ENCODE results near the gene F2RL1.
"Not testable (repeated sequence)": the region's sequence is repeated elsewhere in the genome, so short reads cannot be mapped to it uniquely, and the experiment has no call there.

The F2RL1 gene, protein sequence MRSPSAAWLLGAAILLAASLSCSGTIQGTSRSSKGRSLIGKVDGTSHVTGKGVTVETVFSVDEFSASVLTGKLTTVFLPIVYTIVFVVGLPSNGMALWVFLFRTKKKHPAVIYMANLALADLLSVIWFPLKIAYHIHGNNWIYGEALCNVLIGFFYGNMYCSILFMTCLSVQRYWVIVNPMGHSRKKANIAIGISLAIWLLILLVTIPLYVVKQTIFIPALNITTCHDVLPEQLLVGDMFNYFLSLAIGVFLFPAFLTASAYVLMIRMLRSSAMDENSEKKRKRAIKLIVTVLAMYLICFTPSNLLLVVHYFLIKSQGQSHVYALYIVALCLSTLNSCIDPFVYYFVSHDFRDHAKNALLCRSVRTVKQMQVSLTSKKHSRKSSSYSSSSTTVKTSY

DNA sequence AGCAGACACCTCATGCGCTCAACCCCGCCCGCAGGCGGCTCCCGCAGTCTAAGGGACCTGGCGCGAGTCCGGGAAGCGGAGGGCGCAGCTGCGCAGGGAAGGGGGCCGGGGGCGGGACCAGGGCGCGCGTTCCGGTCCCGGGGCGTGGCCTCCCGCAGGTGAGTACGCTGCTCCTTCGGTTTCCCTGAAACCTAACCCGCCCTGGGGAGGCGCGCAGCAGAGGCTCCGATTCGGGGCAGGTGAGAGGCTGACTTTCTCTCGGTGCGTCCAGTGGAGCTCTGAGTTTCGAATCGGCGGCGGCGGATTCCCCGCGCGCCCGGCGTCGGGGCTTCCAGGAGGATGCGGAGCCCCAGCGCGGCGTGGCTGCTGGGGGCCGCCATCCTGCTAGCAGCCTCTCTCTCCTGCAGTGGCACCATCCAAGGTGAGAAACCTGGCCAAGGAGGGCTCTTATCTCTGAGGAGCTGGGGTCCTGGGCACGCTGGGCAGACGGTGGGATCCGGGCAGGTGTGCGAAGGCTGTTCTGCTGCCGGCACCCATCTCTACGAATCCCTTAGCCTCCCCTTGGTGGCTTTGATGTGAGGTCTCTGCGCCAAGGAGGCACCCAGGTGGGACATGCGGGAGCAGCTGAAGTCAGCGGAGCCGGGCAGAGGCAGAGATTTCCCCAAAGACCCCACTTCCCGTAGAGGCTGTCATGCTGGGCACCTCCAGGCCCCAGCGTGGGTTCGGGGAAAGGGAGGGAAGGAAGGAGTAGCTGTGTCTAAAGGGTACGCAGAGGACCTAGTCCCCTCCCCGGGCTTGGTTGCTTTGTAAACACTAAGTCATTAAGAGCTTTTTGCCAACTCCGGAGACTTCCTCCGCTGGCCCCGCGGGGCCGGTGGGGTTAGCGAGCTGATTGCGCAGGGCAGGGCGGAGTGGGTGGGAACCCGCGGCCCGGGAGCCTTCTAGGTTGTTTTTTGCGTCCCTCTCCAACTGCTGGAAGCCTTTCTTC lies at the start of gene F2RL1:
Gene F2RL1 (plus strand): TSS at position 187 of the 988 bp plus-strand sequence. CDS start 153 bp downstream, at position 340.
- in situ Hi-C loops (cut with MboI; ENCODE audit: low sequenced_read_pairs): no loop called here

DNA sequence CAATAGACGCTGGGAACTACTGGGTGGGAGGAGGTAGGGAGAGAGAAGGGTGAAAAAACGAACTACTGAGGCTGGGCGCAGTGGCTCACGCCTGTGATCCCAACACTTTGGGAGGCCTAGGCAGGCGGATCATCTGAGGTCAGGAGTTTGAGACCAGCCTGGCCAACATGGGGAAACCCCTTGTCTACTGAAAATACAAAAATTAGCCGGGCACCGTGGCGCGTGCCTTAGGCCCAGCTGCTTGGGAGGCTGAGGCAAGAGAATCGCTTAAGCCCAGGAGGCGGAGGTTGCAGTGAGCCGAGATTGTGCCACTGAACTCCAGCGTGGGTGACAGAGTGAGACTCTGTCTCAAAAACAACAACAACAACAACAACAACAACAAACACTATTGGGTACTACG lies 47.8 kb upstream of the F2RL1 start:
- in situ Hi-C loops (cut with MboI; ENCODE audit: low sequenced_read_pairs): not testable (repeated sequence)

DNA sequence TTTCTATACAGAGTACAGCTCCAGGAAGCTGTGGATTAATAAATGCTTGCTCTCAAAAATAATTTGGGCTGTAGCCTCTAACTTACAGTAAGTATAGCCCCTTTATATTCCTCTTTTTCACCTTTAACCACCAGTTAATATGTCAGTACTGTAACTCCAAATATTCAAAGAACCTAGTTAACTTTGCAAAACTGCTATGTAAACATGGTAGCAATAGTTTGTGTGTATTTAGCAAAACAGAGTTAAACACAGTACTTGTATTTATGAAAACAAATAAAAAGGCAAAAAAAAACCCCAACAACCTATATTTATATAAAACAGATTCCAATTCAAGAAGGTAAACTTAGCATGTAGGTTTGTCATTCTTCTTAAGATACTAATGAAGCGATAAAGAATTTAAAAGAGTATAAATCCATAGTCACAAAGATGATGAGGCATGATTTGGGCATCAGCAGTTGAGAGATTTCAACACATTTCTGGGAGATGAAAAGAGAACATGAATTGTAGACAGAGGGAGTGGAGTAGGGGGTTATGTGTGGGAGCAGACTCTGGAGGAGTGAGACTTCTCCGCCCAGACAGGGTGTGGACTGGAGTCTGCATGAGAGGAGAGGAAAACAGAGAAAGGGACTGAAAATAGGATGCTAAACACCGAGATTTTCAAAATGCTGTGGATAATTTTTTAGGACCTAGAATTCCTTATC lies 47.0 kb upstream of the F2RL1 start:
- in situ Hi-C loops (cut with MboI; ENCODE audit: low sequenced_read_pairs): no loop called here

DNA sequence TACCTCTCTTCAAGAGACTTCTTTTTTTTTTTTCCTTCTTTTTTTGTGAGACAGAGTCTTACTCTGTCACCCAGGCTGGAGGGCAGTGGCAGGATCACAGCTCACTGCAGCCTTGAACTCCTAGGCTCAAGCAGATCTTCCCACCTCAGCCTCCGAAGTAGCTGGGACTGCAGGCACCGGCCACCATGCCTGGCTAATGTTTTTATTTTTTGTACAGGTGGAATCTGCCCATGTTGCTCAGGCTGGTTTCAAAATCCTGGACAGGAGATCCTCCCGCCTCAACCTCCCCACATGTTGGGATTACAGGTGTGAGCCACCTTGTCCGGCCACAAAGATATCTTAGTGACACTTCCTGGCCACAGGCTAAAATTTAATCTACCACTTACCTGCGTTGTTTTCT lies 42.9 kb upstream of the F2RL1 start:
- in situ Hi-C loops (cut with MboI; ENCODE audit: low sequenced_read_pairs): no loop called here

DNA sequence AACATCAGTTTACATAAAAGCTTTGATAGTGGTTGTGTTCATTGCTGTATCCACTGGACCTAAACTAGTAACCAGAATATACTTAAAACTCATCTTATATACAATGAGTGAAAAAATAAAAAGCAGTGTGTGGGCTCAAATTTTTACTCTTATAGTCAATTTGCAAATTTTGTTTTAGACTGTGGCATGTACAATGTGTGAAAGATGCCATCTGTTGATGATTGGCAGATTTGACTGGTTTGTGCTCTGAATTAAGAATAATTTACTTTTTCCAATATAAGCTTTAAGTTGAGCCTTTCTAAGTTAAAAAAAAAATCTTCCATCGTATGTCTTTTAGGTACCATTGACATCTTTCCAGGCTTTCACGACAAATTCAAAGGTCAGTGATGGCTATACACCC lies 42.4 kb upstream of the F2RL1 start:
- in situ Hi-C loops (cut with MboI; ENCODE audit: low sequenced_read_pairs): no loop called here

DNA sequence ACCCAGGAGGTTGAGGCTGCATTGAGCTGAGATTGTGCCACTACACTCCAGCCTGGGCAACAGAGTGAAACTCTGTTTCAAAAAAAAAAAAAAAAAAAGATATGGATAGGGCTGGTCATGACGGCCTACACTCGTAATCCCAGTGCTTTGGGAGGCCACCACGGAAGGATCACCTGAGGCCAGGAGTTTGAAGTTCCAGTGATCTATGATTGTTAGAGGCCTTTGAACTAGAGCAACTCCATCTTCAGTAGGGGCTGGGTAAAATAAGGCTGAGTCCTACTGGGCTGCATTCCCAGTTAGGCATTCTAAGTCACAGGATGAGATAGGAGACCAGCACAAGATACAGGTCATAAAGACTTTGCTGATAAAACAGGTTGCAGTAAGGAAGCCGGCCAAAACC lies 38.2 kb upstream of the F2RL1 start:
- in situ Hi-C loops (cut with MboI; ENCODE audit: low sequenced_read_pairs): not testable (repeated sequence)

DNA sequence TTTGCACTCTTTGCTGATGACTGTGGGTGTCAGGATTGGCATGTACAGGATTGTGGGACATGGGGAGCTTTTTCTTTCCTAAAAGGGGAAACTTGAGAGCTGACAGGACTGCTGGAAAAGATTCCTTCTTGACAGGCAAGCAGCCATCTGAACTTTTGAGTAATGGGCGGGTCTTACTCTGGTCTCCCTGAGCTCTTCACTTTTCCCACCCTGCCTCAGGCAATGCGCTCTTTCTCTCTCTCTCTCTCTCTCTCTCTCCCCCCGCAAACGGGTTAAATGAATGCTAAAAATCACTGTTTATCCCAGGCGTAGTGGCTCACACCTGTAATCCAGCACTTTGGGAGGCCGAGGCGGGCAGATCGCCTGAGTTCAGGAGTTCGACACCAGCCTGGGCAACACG lies 37.1 kb upstream of the F2RL1 start:
- in situ Hi-C loops (cut with MboI; ENCODE audit: low sequenced_read_pairs): no loop called here

DNA sequence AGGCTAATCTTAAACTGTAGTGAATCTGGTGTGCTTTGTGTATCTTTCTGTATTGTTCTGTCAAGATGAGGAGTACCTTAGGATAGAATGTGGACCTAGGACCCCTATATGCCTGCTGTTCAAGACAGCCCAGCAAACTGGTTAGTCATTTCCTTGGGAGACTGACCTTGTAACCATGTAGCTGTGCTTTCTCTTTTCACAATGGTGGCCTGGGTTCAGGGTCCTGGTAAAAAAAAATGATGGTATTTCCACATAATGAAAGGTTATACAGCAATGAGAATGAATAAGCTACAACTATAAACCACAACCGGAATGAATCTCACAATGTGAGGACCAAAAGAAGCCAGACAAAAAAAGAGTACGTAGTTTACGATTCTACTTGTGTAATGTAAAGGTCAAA lies 36.4 kb upstream of the F2RL1 start:
- in situ Hi-C loops (cut with MboI; ENCODE audit: low sequenced_read_pairs): no loop called here

DNA sequence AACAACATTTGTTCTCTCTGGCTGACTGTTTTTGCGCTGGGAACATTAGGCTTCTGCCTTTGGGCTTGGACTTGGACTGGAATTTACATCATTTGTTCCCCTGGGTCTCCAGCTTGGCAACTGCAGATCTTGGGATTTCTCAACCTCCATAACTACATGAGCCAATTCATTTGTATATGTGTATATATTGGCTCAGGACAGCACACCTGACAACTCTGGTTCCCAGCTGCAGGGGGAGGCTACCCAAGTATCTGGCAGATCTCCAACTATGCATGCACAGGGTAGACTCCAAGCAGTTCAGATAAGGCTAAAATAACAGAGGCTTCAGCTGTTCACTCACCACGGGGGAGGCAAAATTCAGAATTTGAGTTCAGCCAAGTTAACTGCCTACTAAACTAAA lies 31.6 kb upstream of the F2RL1 start:
- in situ Hi-C loops (cut with MboI; ENCODE audit: low sequenced_read_pairs): no loop called here

DNA sequence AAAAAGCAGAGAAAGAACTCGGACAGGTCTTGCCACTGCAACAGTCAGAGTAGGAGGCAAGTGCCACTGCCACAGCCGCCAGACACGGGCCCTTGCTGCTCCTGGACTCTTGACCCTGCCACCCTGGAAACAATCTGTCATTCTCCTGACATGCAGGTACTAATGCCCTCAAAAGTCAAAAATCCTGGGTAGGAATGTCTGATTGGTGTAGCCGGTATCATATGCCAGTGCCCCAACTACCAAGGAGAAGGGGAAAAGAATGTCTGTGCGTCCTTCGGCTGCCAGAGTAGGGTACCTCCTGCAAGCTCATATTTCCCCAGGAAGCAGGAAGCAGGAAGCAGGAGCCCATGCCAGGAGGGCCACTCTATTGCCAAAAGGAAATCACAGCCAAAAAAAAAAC lies 30.5 kb upstream of the F2RL1 start:
- in situ Hi-C loops (cut with MboI; ENCODE audit: low sequenced_read_pairs): no loop called here

DNA sequence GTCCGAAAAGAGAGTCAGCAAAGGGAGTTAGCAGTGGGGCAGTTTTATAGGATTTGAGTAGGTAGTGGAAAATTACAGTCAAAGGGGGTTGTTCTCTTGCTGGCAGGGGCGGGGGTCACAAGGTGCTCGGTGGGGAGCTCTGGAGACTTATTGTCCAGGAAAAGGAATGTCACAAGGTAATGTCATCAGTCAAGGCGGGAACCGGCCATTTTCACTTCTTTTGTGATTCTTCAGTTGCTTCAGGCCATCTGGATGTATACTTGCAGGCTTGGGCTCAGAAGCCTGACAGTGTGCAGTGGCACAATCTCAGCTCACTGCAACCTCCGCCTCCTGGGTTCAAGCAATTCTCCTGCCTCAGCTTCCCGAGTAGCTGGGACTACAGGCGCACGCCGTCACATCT lies 29.6 kb upstream of the F2RL1 start:
- in situ Hi-C loops (cut with MboI; ENCODE audit: low sequenced_read_pairs): not testable (repeated sequence)

DNA sequence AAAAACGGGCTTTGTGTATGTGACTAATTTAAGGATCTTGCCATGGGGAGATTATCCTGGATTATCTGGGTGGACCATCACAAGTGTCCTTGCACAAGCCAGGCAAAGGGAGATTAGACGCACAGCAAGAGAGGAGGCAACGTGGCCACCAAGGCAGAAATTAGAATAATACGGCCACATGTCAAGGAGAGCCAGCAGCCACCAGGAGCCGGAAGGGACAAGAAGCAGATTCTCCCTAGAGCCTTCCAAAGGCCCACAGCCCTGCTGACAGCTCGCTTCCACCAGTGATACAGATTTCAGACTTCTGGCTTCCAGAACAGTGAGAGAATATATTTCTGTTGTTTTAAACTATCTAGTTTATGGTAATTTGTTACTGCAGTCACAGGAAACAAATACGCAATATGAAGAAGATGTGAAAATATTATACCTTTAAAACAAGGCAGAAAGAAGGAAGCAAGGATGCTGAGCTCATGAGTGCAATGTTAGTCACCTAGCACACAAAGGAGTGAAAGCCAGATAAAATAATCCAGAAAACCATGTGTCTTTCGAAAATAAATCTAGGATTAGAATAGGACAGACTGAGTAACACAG lies 28.7 kb upstream of the F2RL1 start:
- in situ Hi-C loops (cut with MboI; ENCODE audit: low sequenced_read_pairs): no loop called here

DNA sequence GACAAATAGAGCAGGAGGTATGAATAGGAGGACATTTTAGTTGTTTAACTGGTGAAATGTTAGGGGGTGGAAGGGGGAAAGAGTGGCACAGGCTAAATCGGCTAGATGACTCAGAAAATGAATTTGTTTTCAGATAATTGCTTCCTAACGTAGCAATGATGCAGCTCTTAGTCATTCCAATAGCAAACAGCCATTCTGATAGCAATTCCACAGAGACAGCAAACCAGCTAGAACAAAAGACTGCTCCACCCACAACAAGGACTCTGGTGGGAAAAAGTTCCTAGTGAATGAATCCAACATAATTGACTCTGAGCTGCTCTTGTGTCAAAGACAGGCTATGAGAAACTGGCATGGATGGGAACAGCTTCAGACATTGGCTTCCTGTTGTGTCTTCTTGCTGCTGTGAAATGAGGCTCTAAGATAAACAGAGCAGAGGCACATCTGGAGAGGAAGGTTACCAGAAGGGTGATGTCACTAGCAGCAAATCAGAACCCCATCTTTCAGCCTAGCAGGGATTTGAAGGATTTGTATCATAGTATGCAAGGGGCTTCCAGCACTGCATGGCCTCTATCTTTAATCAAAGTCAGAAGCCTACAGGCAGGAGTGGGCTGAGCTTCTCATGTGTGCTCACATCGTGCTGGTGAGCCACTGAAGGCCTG lies 28.1 kb upstream of the F2RL1 start:
- in situ Hi-C loops (cut with MboI; ENCODE audit: low sequenced_read_pairs): no loop called here

DNA sequence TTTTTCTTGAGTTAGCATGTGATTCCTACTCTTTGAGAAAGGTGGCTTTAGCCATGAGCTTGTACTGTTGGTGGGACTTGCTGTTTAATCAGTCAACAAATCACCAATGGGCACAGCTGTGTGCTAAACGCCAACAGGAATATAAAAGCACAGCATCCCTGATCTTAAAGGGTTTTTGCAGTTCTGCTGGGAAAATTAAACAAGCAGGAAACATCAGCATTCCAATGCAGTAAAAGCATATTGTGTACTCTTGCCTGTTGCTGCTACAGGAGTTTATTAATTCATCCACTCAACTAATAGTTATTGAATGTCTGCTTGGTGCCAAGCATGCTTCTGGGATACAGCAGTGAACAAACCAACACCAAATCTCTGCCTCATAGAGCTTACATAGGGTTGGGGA lies 27.4 kb upstream of the F2RL1 start:
- in situ Hi-C loops (cut with MboI; ENCODE audit: low sequenced_read_pairs): no loop called here

DNA sequence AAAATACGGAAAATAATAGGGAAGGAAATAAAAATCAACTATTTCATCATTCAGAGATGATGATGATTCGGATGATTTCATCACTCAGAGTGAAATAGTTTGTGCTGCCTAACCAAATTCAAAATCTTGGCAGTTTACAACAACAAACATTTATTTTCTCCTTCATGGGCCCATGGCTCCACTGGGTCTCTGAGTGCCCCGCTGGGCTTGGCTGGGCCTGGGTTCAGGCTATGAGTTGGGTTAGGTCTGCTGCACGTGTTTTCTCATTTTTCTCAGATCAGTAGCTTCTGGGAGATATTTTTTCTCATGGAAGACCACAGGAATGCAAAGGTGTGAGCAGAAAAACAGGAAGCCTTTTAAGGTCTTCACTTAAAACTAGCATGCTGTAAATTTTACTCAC lies 24.0 kb upstream of the F2RL1 start:
- in situ Hi-C loops (cut with MboI; ENCODE audit: low sequenced_read_pairs): no loop called here

DNA sequence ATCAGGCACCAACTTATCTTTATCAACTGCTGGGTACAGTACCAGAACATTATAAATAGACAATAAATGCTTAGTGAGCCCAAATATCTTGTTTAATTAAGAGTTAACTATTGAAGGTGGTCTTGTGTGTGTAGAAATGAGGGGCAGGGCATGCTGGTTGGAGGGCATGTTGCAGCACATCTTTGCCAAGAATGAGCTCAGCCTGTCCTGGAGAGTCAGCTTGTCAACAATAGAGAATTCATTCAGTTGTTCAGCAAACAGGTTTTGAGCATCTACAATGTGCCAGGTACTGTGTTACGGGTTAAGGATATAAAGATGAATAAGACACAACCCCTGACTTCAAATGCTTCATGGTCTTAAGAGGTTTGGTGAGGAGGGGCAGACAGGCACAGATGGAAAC lies 19.2 kb upstream of the F2RL1 start:
- in situ Hi-C loops (cut with MboI; ENCODE audit: low sequenced_read_pairs): no loop called here

DNA sequence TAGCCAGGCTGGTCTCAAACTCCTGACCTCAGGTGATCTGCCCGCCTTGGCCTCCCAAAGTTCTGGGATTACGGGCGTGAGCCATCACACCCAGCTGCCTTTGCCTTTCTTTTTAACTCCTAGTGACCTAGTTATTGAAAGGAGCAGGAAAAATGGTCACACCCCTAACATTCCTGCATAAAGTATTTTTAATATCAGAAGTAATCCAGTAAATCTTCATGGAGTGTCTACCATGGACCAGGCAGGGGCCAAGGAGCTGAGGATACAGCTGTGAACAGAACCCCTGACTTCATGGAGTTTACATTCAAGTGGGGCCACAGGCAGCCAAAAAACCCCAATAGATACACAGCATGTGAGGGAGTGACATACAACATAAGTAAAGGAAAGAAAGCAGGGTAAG lies 18.3 kb upstream of the F2RL1 start:
- in situ Hi-C loops (cut with MboI; ENCODE audit: low sequenced_read_pairs): no loop called here

DNA sequence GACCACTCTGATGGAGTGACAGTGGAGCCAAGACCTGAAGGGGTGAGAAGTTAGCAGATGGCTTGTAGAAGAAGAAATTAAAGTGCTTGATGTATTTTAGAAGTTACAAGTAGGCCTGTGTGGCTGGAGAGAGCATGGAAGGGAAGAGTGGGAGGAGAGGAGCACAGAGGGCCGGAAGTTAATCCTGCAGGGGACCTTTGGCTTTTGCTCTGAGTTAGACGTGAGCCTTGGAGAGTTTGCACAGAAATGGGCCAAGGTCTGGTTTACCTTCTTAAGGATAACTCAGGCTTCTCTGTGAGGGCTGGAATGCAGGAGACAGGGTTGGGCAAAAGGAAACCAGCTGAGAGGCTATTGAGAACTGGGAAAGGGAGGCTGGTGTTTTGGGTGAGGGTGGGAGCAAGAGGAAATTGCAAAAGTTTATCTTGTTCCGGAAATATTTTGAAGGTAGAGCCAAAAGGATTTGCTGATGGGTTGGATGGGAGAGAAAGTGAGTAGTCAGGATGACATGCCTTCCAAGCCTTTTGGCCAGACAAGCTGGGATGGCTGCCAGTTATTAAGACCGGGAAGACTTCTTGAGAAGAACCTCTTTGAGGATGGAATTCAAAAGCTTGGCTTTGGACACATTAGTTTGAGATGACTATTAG lies 17.5 kb upstream of the F2RL1 start:
- in situ Hi-C loops (cut with MboI; ENCODE audit: low sequenced_read_pairs): no loop called here

DNA sequence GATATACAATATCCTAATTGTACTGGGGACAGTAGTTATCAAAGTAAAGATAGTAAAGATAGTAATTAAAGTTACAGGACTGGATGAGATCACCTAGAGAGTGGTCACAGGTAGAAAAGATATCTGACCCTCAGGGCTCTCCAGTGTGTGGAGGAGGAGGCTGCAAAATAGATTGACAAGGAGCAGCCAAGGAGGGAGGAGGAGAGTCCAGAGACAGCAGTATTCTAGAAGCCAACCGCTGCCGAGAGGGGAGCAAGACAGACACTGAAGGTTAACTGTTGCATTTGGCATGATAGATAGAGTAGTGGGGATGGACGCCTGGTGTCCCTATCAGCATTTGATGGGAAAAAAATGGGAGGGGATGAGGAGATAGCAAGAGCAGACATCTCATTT lies 17.0 kb upstream of the F2RL1 start:
- in situ Hi-C loops (cut with MboI; ENCODE audit: low sequenced_read_pairs): no loop called here

DNA sequence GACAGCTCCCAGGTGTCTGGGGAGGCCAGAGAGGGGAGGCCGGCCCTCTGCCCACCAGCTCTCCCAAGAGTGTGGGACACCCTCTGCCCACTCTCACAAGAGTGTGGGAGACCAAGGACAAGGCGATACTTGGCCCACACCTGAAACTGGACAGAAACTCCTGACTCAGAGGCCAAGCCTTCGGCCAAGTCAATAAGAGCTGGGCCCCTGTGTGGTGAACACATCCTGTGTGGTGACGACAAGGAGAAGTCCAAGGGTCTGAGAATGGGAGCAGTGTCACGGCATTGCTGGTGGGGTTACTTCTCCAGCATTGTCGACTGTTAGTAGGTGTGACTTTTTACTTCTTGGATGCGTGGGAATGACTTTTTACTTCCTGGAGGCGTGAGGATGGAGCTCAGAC lies 14.6 kb upstream of the F2RL1 start:
- in situ Hi-C loops (cut with MboI; ENCODE audit: low sequenced_read_pairs): no loop called here
